Thoracic aorta (tissue), 2 donors: ENCODE measurements around the gene TNF. TPM values are rescaled to one million over a fixed set of nuclear protein-coding genes. Genes with fewer than 3 reads are reported as not detected.

Source experiments
- ATAC-seq: fragments of 150-250 bp; one replicate; pipeline ENCODE4 v1.8.0; 2017; ENCODE audit warnings: low read depth; ENCODE audit not compliant: insufficient number of reproducible peaks, low FRiP score
- DNase-seq: peaks from one replicate; pipeline ENCODE4 v3.0.0-alpha.2; 2020; ENCODE audit warnings: low spot score
- H3K27ac ChIP-seq, 2 donors: fragments of 200-600 bp; sonication (generic); 1 replicate in 1 of 2; 2 replicates in 1 of 2; pipeline ENCODE4 v1.5.1; 2016; ENCODE audit warnings: mild to moderate bottlenecking in 2 of 2, moderate library complexity in 2 of 2
- H3K27me3 ChIP-seq: fragments of 200-600 bp; sonication (generic); replicated peaks from 2 replicates; pipeline ENCODE4 v1.6.0; 2016; ENCODE audit warnings: mild to moderate bottlenecking; ENCODE audit not compliant: insufficient read depth
- H3K36me3 ChIP-seq: fragments of 200-600 bp; sonication (generic); one replicate; pipeline ENCODE4 v1.5.1; 2016
- H3K4me1 ChIP-seq, 2 donors: fragments of 200-600 bp; sonication (generic); 1 replicate in 1 of 2; 2 replicates in 1 of 2; pipeline versions ENCODE4 v1.5.1 to v1.6.0; 2016; ENCODE audit warnings: low read depth in 2 of 2, mild to moderate bottlenecking in 1 of 2; ENCODE audit not compliant: control insufficient read depth in 1 of 2
- H3K4me3 ChIP-seq: fragments of 200-600 bp; sonication (generic); 2 replicates; pipeline ENCODE4 v1.5.1; 2016; ENCODE audit warnings: mild to moderate bottlenecking
- H3K9me3 ChIP-seq: fragments of 200-600 bp; sonication (generic); 2 replicates; pipeline ENCODE4 v1.5.1; 2016
- CTCF ChIP-seq: fragments of 200-600 bp; sonication (generic); IDR thresholded peaks from one replicate; pipeline ENCODE4 v1.5.1; 2019; ENCODE audit warnings: antibody characterized with exemption
- total RNA-seq, 2 donors: library from RNA; depleted of rRNA; stranded (reverse); fragments of >200 nt; gene quantifications; one replicate each; pipeline versions ENCODE4 v1.1.0 to v1.2.3, GENCODE V29; 2016

Gene TNF
- total RNA-seq, 2 donors from 2014 or later: 0.71 to 3.2 TPM

GRCh38 chr6:31532644-31533454 is 42.5 kb upstream of the TNF start:
- no peak for ATAC-seq

GRCh38 chr6:31533455-31533841 is 41.9 kb upstream of the TNF start:
- Histone ChIP-seq H3K27ac (no peak overlapping the region), H3K4me3 (no peak overlapping the region), H3K9me3 (no peaks in the 10 kb centered on the region), H3K36me3 (peaks cover 67% of the 10 kb centered on the region), H3K27me3 (no peaks in the 10 kb centered on the region), H3K4me1 (peaks cover 0 to 2% of the 10 kb centered on the region in 2 donors)
- DNase-seq (no peak), ATAC-seq (no peak)
- TF ChIP-seq CTCF: no peak

More at GRCh38 chr6:31532644-31533454, 42.5 kb upstream of the TNF start:
- Histone ChIP-seq H3K27ac (no peak overlapping the region), H3K36me3 (peaks cover 63% of the 10 kb centered on the region), H3K4me3 (no peak overlapping the region), H3K27me3 (no peaks in the 10 kb centered on the region), H3K4me1 (no peaks in the 10 kb centered on the region), H3K9me3 (no peaks in the 10 kb centered on the region)
- no peak for TF ChIP-seq CTCF
- no peak for DNase-seq

- Histone ChIP-seq H3K9me3 (no peaks in the 10 kb centered on the region), H3K27me3 (no peaks in the 10 kb centered on the region), H3K27ac (no peak overlapping the region), H3K36me3 (peaks cover 73% of the 10 kb centered on the region), H3K4me1 (peaks cover 2 to 7% of the 10 kb centered on the region in 2 donors), H3K4me3 (no peak overlapping the region)
- DNase-seq: no peak
- no peak for TF ChIP-seq CTCF
- no peak for ATAC-seq
Observed at GRCh38 chr6:31534011-31534410, 41.4 kb upstream of the TNF start.

DNA sequence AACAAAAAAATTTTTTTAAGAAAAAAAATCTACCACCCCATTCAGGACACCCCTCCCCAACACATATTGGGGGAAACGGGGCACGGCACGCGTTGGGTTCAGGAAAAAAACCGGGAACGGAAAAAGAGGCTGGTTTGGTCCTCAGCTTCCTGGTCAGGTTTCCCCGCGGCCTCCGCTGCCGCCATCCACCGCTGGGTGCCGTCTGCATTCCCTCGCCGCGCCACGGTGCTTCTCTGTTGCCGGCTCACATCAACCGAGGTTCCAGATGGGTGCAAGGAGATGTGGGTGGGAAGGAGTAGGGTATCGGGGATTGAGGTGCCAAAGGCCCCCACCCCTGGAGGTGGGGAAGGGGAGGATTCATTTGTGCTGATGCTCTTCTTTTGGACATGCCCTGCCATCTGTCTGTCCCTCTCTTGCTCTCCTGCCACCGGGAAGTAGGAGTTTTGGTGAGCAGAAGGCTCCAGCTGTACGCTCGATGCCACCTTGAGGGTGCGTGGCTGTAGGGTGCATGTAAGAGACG is 40.8 kb upstream of the TNF start:
- no peak for DNase-seq

More for the DNA sequence above, 40.8 kb upstream of the TNF start:
- no peak overlapping the region for H3K27ac ChIP-seq
- H3K4me1 ChIP-seq: peaks cover 7 to 13% of the 10 kb centered on the region in 2 donors
- no peak overlapping the region for H3K4me3 ChIP-seq
- H3K36me3 ChIP-seq: peaks cover 77% of the 10 kb centered on the region
- no peak for ATAC-seq
- H3K9me3 ChIP-seq: no peaks in the 10 kb centered on the region
- no peaks in the 10 kb centered on the region for H3K27me3 ChIP-seq
- no peak for TF ChIP-seq CTCF
